HUES64 (cell line): ENCODE data around the gene BRAP.
A peak's percentile ranks its signal among the peaks of the same experiment; 100 is the strongest.
"Not testable (repeated sequence)": the region's sequence is repeated elsewhere in the genome, so short reads cannot be mapped to it uniquely, and the experiment has no call there.

Experiments used
- H3K27ac ChIP-seq: 2 replicates; pipeline ENCODE4 v1.7.0; 2013; ENCODE audit warnings: low read depth, low read length, inconsistent platforms
- H3K27me3 ChIP-seq: 2 replicates; pipeline ENCODE4 v1.6.1; 2013; ENCODE audit warnings: mild to moderate bottlenecking, low read length; ENCODE audit not compliant: insufficient read depth
- H3K36me3 ChIP-seq: 2 replicates; pipeline ENCODE4 v1.6.1; 2013; ENCODE audit warnings: mild to moderate bottlenecking, low read length; ENCODE audit not compliant: insufficient read depth
- H3K4me1 ChIP-seq: 2 replicates; pipeline ENCODE4 v1.6.1; 2013; ENCODE audit warnings: mild to moderate bottlenecking, low read length, moderate library complexity; ENCODE audit not compliant: insufficient read depth
- H3K4me3 ChIP-seq: 2 replicates; pipeline ENCODE4 v1.5.1; 2013; ENCODE audit warnings: mild to moderate bottlenecking, low read length, moderate library complexity
- H3K9ac ChIP-seq: 2 replicates; pipeline ENCODE4 v1.6.1; 2013; ENCODE audit warnings: mild to moderate bottlenecking, low read depth, low read length
- H3K9me3 ChIP-seq: 2 replicates; pipeline ENCODE4 v1.6.1; 2013; ENCODE audit warnings: low read depth, low read length; ENCODE audit not compliant: insufficient read depth
- WGBS: fragments of 150-250, 120-280 bp; methylation state at CpG from one replicate; pipeline ENCODE4 v1.1.7; 2013; ENCODE audit warnings: missing lambda C conversion rate; 5-methylcytosine and 5-hydroxymethylcytosine counted together

BRAP gene

GRCh38 chr12:111605911-111606766 lies 79.6 kb downstream of the BRAP start:
- WGBS, result 88% methylated on average over 3 of the region's 7 CpGs

GRCh38 chr12:111602857-111603256 lies 82.9 kb downstream of the BRAP start:
- not testable (repeated sequence) for H3K27me3 ChIP-seq, H3K36me3 ChIP-seq, H3K4me3 ChIP-seq, H3K4me1 ChIP-seq, H3K9me3 ChIP-seq, H3K27ac ChIP-seq, H3K9ac ChIP-seq
- 96% methylated on average over 10 of the region's 11 CpGs for WGBS

More at GRCh38 chr12:111605911-111606766, 79.6 kb downstream of the BRAP start:
- Histone ChIP-seq H3K27me3 (no peaks in the 10 kb centered on the region), H3K27ac (no peak overlapping the region), H3K36me3 (no peaks in the 10 kb centered on the region), H3K9ac (no peak overlapping the region), H3K9me3 (no peaks in the 10 kb centered on the region), H3K4me1 (no peaks in the 10 kb centered on the region), H3K4me3 (no peak overlapping the region)

- Histone ChIP-seq H3K9ac (no peak overlapping the region), H3K36me3 (no peaks in the 10 kb centered on the region), H3K27me3 (no peaks in the 10 kb centered on the region), H3K4me3 (no peak overlapping the region), H3K9me3 (no peaks in the 10 kb centered on the region), H3K4me1 (peaks cover 5% of the 10 kb centered on the region; the same call in 1 of the 2 replicates), H3K27ac (no peak overlapping the region)
- 92% methylated on average over 2 of the region's 2 CpGs for WGBS
Observed at GRCh38 chr12:111602348-111602747, 83.4 kb downstream of the BRAP start.

GRCh38 chr12:111600986-111601385 lies 84.8 kb downstream of the BRAP start:
- not testable (repeated sequence) for H3K9me3 ChIP-seq, H3K4me3 ChIP-seq, H3K27me3 ChIP-seq, H3K27ac ChIP-seq, H3K9ac ChIP-seq, H3K36me3 ChIP-seq
- peaks cover 13% of the 10 kb centered on the region for H3K4me1 ChIP-seq
- WGBS, result 97% methylated on average over 12 of the region's 12 CpGs

DNA sequence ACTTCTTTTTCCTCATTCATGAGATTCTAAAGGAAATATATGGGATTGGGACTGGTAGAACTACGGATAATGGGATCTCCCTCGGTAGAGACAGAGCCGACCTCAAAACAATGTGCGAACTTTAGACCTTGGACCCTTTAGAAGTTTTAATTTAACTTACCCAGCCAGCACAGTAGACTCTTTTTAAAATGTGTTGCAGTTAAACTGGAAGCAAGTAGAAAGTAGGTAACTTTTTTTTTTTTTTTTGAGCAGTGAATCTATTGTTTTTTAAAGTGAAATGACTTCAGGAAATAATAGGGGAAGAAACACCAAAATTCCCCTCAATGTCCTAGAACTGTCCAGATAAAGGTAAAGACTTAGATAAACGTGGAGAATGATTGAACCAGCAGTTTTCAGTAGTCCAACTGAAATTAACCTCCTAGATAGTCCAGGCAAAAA lies 85.5 kb downstream of the BRAP start:
- Histone ChIP-seq H3K36me3 (no peaks in the 10 kb centered on the region), H3K4me1 (peaks cover 17% of the 10 kb centered on the region), H3K9me3 (no peaks in the 10 kb centered on the region), H3K27ac (peak overlapping the region; percentile 97; the same call in 1 of the 2 replicates), H3K9ac (peak overlapping the region; percentile 97), H3K4me3 (peak overlapping the region; percentile 94), H3K27me3 (no peaks in the 10 kb centered on the region)
- WGBS, result 37% methylated on average over 5 of the region's 5 CpGs

DNA sequence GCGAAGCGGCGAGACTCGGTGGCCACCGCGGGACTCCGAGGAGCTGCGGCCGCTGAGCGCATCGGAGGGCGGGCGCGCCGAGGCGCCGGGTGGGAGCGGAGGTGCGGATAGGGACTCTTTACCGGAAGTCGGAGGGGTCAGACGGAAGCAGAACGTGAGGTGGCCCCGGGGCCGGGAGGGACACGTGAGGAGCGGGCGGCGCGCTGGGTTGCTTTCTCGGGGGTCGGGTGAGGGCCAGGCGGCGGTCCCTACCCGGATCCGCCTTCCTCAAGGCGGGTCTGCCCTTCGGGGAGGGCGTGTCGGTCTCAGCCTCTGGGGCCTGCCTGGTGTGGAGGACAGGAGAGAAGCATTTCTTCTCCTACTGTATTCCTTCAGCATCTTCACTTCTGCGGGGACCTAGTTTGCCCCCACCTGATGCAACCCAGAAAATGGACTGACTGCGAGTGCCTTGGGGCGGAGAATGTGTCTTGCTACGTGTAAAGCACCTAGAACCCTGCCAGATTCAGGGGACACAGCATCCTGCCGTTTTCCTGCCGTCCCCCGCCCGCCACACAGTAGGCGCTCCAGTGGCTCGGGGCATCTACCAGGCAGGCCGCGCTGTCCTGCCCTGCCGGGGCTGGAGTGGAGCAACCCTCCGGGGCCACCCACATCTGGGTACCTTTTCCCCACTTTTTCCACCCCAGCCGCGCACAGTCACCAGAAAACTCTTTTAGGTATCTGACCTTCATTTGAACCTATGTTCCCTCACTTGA lies 86.1 kb downstream of the BRAP start:
- no peaks in the 10 kb centered on the region for H3K36me3 ChIP-seq
- H3K4me1 ChIP-seq, result peaks cover 23% of the 10 kb centered on the region
- no peaks in the 10 kb centered on the region for H3K27me3 ChIP-seq
- no peaks in the 10 kb centered on the region for H3K9me3 ChIP-seq
- peak overlapping the region; percentile 97 for H3K9ac ChIP-seq
- peak overlapping the region; percentile 97 for H3K27ac ChIP-seq
- H3K4me3 ChIP-seq, result peak overlapping the region; percentile 94
- 1% methylated on average over 54 of the region's 56 CpGs for WGBS

GRCh38 chr12:111598637-111599452 lies 86.9 kb downstream of the BRAP start, which contains the start of gene ATXN2:
TSS of gene ATXN2 (minus strand) at chr12:111599315. CDS start at chr12:111599034, 281 bp downstream.
- peak within 1 kb of the TSS; percentile 97 for H3K9ac ChIP-seq
- no peaks in the 10 kb centered on the region for H3K9me3 ChIP-seq
- H3K27ac ChIP-seq, result peak within 1 kb of the TSS; percentile 97
- peaks cover 26% of the 10 kb centered on the region for H3K4me1 ChIP-seq
- peak within 1 kb of the TSS; percentile 94 for H3K4me3 ChIP-seq
- under 1% methylated on average over 119 of the region's 119 CpGs for WGBS
- no peaks in the 10 kb centered on the region for H3K36me3 ChIP-seq
- H3K27me3 ChIP-seq, result no peaks in the 10 kb centered on the region

DNA sequence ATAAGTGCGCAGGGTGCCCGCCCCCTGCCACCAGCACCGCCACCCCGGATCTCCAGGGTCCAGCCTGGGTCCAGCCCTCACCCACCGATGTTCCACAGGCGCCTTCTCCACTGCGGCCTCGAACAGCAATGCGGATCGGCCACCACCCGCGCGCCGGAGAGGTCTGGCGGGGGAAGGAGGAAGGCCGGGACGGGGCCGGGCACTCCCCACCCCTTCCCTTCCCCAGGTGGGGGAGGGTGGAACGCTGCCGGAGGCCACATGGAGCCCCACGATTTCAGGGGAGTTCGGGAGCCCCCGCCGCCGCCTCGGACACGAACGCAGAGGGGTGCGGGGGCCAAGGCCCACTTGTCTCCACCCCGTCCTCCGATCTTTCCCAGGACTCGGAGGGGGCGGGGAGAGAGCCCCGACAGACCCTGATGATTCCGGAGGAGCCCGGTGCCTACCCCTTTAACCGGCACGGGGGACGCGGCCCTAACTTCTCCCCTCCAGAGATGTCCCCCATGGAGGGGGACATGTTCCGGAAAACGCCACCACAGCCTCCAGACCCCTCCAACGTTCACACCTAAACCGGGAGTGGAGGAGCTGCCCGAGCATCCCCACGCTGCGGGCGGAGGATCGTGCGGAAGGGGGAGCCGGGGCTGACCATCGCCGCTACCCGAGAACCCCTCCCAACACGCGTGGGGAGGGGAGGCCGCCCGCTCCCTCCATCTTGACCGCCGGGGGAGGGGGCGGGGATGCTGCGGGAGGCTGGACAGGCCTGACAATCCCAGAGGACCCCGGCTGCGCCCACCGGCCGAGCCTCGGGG lies 87.7 kb downstream of the BRAP start:
- Histone ChIP-seq H3K9ac (peak overlapping the region; percentile 70), H3K4me3 (peak overlapping the region; percentile 94), H3K27ac (peak overlapping the region; percentile 78; the same call in 1 of the 2 replicates), H3K4me1 (peaks cover 26% of the 10 kb centered on the region), H3K27me3 (no peaks in the 10 kb centered on the region), H3K9me3 (no peaks in the 10 kb centered on the region), H3K36me3 (no peaks in the 10 kb centered on the region)
- under 1% methylated on average over 63 of the region's 67 CpGs for WGBS

- Histone ChIP-seq H3K9me3 (no peaks in the 10 kb centered on the region), H3K27me3 (no peaks in the 10 kb centered on the region), H3K9ac (peak overlapping the region; percentile 70), H3K4me1 (peaks cover 26% of the 10 kb centered on the region), H3K4me3 (peak overlapping the region; percentile 94), H3K36me3 (no peaks in the 10 kb centered on the region), H3K27ac (peak overlapping the region; percentile 78; the same call in 1 of the 2 replicates)
- 2% methylated on average over 33 of the region's 33 CpGs for WGBS
Observed at GRCh38 chr12:111596985-111597830, 88.5 kb downstream of the BRAP start.
